Gastroesophageal sphincter (tissue), 4 donors: ENCODE results near the gene TANGO6. TPM values are rescaled to one million over a fixed set of nuclear protein-coding genes. Genes with fewer than 3 reads are reported as not detected.
A peak's percentile ranks its signal among the peaks of the same experiment; 100 is the strongest.

ENCODE experiments used
- ATAC-seq: fragments of 150-250 bp; one replicate; pipeline ENCODE4 v1.9.1; 2016; ENCODE audit warnings: mild to moderate bottlenecking, moderate library complexity
- H3K27ac ChIP-seq, 4 donors: fragments of 200-600 bp; sonication (generic) in 3 of 4; 1 replicate in 3 of 4; 2 replicates in 1 of 4; pipeline ENCODE4 v1.5.1; 2016 to 2019
- H3K27me3 ChIP-seq: fragments of 200-600 bp; sonication (generic); one replicate; pipeline ENCODE4 v1.5.1; 2019
- H3K36me3 ChIP-seq, 2 donors: fragments of 200-600 bp; sonication (generic); one replicate each; pipeline ENCODE4 v1.5.1; 2019; ENCODE audit warnings: control low read depth in 1 of 2
- H3K4me1 ChIP-seq, 3 donors: fragments of 200-600 bp; sonication (generic); 1 replicate in 2 of 3; 2 replicates in 1 of 3; pipeline ENCODE4 v1.5.1; 2016 to 2019; ENCODE audit warnings: control low read depth in 2 of 3
- H3K4me3 ChIP-seq, 2 donors: fragments of 200-600 bp; sonication (generic); one replicate each; pipeline ENCODE4 v1.5.1; 2019; ENCODE audit warnings: mild to moderate bottlenecking in 1 of 2, moderate library complexity in 1 of 2
- H3K9me3 ChIP-seq, 3 donors: fragments of 200-600 bp; sonication (generic); one replicate each; pipeline ENCODE4 v1.5.1; 2017 to 2019; ENCODE audit warnings: control low read depth in 2 of 3
- EP300 ChIP-seq: sonication (generic); formaldehyde crosslinking; IDR thresholded peaks from one replicate; pipeline ENCODE4 v1.6.1; 2017; ENCODE audit warnings: antibody characterized with exemption, mild to moderate bottlenecking
- POLR2A ChIP-seq, 2 donors: fragments of 450-650 bp; IDR thresholded peaks; one replicate each; pipeline ENCODE4 v1.6.1; 2017; ENCODE audit warnings: antibody characterized with exemption in 2 of 2, mild to moderate bottlenecking in 2 of 2, moderate library complexity in 1 of 2
- POLR2AphosphoS5 ChIP-seq: sonication (generic); formaldehyde crosslinking; IDR thresholded peaks from one replicate; pipeline ENCODE4 v1.6.1; 2017; ENCODE audit warnings: antibody characterized with exemption
- WGBS, 2 donors: methylation state at CpG; one replicate each; pipeline ENCODE4 v1.1.5; 2018; ENCODE audit warnings: low coverage in 1 of 2; 5-methylcytosine and 5-hydroxymethylcytosine counted together
- total RNA-seq, 4 donors: library from RNA; depleted of rRNA; stranded (reverse); fragments of >200 nt; gene quantifications; one replicate each; pipeline ENCODE4 v1.1.0, GENCODE V29; 2016
- TF ChIP-seq, protein P1 (sequence below), 4 experiments: fragments of 200-600 bp in 2 of 4; fragments of 450-650 bp in 2 of 4; sonication (generic) in 1 of 4; IDR thresholded peaks; one replicate each; pipeline ENCODE4 v1.5.1; 2017 to 2019; ENCODE audit warnings: antibody characterized with exemption in 4 of 4, mild to moderate bottlenecking in 2 of 4, moderate library complexity in 2 of 4

Gene TANGO6
- total RNA-seq, 4 donors from 2014 or later: 19.5 to 29.7 (median 21.0) TPM

DNA sequence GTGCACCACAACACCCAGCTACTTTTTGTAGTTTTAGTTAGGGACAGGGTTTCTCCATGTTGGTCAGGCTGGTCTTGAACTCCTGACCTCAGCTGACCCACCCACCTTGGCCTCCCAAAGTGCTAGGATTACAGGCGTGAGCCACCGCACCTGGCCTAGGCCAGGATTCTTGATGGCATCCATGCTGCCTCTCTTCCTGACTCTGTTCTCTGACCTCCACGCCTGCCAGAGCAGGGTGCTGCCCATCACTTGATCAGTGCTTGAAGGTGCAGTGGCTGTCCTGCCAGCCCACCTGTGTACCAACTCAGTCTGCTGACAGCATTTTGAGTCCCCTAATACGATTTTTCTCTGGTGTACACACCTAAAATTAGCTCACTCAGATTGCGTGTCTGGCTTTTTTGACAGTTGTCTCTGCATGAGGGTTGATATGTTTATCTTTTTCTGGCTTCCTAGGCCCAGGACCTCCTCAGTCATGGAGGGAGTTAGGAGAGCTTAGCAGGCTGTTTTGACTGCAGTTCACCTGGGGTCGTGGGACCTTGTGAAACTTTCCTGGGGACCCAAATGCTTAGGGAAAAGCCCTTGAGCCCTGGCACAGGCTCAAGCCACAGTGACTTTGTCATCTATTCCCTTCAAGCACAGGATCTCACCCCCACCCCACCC is 268.0 kb downstream of the TANGO6 start:
- 40 to 75% methylated on average over 1 to 6 of the region's 6 CpGs for WGBS, 2 donors
- no peak overlapping the region for H3K4me3 ChIP-seq
- no peaks in the 10 kb centered on the region for H3K9me3 ChIP-seq
- no peak for ATAC-seq
- H3K27ac ChIP-seq: no peak overlapping the region
- peaks cover 32% of the 10 kb centered on the region for H3K27me3 ChIP-seq
- peaks cover 2 to 27% (median 19%) of the 10 kb centered on the region in 3 donors for H3K4me1 ChIP-seq
- H3K36me3 ChIP-seq: peaks cover 0 to 71% of the 10 kb centered on the region in 2 donors
- TF ChIP-seq EP300 (no peak), POLR2A (IDR thresholded peaks at IDR 0.05) (no peak), POLR2AphosphoS5 (no peak)
- TF ChIP-seq, protein P1, sequence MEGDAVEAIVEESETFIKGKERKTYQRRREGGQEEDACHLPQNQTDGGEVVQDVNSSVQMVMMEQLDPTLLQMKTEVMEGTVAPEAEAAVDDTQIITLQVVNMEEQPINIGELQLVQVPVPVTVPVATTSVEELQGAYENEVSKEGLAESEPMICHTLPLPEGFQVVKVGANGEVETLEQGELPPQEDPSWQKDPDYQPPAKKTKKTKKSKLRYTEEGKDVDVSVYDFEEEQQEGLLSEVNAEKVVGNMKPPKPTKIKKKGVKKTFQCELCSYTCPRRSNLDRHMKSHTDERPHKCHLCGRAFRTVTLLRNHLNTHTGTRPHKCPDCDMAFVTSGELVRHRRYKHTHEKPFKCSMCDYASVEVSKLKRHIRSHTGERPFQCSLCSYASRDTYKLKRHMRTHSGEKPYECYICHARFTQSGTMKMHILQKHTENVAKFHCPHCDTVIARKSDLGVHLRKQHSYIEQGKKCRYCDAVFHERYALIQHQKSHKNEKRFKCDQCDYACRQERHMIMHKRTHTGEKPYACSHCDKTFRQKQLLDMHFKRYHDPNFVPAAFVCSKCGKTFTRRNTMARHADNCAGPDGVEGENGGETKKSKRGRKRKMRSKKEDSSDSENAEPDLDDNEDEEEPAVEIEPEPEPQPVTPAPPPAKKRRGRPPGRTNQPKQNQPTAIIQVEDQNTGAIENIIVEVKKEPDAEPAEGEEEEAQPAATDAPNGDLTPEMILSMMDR (IDR thresholded peaks at IDR 0.05): no peak

DNA sequence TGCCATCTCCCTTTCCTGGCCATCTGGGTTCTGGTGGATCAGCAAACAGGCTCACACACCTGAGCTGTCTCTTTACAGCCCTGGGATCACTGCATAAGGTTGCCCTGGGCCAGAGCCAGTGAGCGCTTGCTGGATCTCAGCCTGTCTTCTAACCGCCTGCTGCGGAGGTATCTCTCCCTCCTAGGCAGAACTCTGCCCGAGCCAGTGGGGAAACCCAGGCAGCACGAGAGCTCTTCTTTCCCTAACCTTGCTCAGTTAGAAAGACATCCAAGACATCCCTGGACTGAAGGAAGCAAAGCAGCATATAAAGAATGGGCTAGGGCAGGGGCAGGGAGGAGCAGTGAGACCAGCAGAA is 268.5 kb downstream of the TANGO6 start:
- no peak overlapping the region for H3K4me3 ChIP-seq
- WGBS, 2 donors: no CpG with 5 or more reads among the region's 5 CpGs
- no peak for ATAC-seq
- peaks cover 28% of the 10 kb centered on the region for H3K27me3 ChIP-seq
- peaks cover under 1 to 27% (median 14%) of the 10 kb centered on the region in 3 donors for H3K4me1 ChIP-seq
- peaks cover 0 to 76% of the 10 kb centered on the region in 2 donors for H3K36me3 ChIP-seq
- TF ChIP-seq POLR2A (IDR thresholded peaks at IDR 0.05) (no peak), EP300 (no peak), POLR2AphosphoS5 (no peak)
- TF ChIP-seq, protein P1 (IDR thresholded peaks at IDR 0.05): no peak
- no peaks in the 10 kb centered on the region for H3K9me3 ChIP-seq
- H3K27ac ChIP-seq: no peak overlapping the region

DNA sequence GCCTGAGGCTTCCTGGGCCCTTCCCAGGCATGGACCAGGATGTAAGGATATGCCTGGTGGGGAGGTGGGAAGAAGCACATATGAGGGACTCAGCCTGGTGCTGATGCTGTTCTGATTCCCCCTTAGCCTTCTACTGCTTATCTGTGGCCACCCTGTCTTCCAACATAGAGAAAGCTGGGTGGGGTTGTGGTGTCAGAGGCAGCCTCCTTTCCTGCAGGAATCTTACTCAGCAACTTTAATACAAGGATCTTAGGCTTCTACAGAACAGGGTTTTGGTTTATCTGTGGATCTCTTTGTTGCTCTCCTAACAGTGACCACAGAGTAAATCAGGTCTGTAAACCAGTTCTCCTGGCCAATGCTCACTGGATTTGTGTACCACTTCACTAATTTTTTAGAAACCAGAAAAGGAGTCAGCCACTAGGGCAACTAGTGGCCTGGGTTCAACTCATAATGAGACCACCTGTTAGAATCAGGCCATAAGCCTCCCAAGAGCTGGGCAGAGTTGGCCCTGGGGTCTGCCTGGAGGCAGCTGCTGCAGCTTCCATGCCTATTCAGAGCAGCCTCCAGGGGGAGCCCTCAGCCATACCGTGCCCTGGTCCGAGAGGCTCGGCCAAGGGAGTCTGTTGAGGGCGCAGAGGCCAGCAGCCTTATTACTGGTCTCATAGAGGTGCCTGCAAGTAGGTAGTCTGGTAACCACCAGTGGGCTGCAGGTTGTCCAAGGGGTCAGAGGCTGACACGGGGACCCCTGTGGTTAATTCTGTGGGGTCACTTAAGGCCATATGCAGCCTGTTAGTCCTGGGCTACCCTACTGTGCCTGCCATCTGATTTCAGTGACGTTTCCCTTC is 269.2 kb downstream of the TANGO6 start:
- Histone ChIP-seq H3K9me3 (no peaks in the 10 kb centered on the region), H3K27ac (no peak overlapping the region), H3K27me3 (peaks cover 22% of the 10 kb centered on the region), H3K36me3 (peaks cover 0 to 81% of the 10 kb centered on the region in 2 donors), H3K4me3 (no peak overlapping the region), H3K4me1 (peaks cover 0 to 24% (median 8%) of the 10 kb centered on the region in 3 donors)
- TF ChIP-seq EP300: no peak
- TF ChIP-seq, protein P1 (IDR thresholded peaks at IDR 0.05): peak in 3 of 4 experiments; percentile 37 to 65 (median 39)
- TF ChIP-seq POLR2AphosphoS5: no peak
- no peak for TF ChIP-seq POLR2A (IDR thresholded peaks at IDR 0.05)
- 75 to 83% methylated on average over 1 of the region's 6 CpGs for WGBS, 2 donors
- ATAC-seq: peak; percentile 44

DNA sequence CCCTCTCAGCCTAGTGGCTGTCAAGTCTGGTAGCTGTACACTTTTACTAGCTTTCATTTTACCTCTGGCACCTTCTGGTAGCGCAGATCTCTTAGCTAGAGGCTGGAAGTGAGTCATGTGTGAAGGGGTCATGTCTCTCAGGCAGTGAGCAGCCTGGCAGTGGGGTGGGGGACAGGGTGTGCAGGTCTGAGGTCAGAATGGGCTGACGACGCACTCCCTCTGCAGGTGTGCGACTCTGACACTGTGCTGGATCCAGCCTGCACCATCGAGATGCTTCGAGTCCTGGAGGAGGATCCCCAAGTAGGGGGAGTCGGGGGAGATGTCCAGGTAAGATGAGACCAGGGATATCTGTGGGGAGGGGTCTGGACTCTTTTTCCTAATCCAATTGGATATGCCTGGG is 269.9 kb downstream of the TANGO6 start:
- TF ChIP-seq, protein P1 (IDR thresholded peaks at IDR 0.05): no peak
- whole genome bisulfite sequencing, 2 donors: no CpG with 5 or more reads among the region's 7 CpGs
- H3K36me3 ChIP-seq: peaks cover 0 to 86% of the 10 kb centered on the region in 2 donors

More for the DNA sequence above, 269.9 kb downstream of the TANGO6 start:
- ATAC-seq: no peak
- no peak overlapping the region for H3K27ac ChIP-seq
- peaks cover 16% of the 10 kb centered on the region for H3K27me3 ChIP-seq
- no peaks in the 10 kb centered on the region for H3K9me3 ChIP-seq
- H3K4me1 ChIP-seq: peaks cover 0 to 21% (median under 1%) of the 10 kb centered on the region in 3 donors
- no peak overlapping the region for H3K4me3 ChIP-seq
